Endodermal cell (in vitro differentiated cells): Measurements from ENCODE around the gene XRCC6. TPM values are rescaled to one million over a fixed set of nuclear protein-coding genes. Genes with fewer than 3 reads are reported as not detected.

Experiments used
- DNase-seq: peaks from one replicate; pipeline ENCODE4 v3.0.0-alpha.2; 2017
- H3K27ac ChIP-seq: 2 replicates; pipeline ENCODE4 v1.5.1; 2013; ENCODE audit warnings: mild to moderate bottlenecking, low read depth, low read length, moderate library complexity
- H3K27me3 ChIP-seq: 2 replicates; pipeline ENCODE4 v1.6.1; 2013; ENCODE audit warnings: mild to moderate bottlenecking, low read length, moderate library complexity; ENCODE audit not compliant: insufficient read depth, control insufficient read depth, poor library complexity, severe bottlenecking
- H3K36me3 ChIP-seq: 2 replicates; pipeline ENCODE4 v1.7.0; 2013; ENCODE audit warnings: mild to moderate bottlenecking, low read length, moderate library complexity; ENCODE audit not compliant: control insufficient read depth, insufficient read depth
- H3K4me1 ChIP-seq: one replicate; pipeline ENCODE4 v1.7.0; 2013; ENCODE audit warnings: low read length; ENCODE audit not compliant: control insufficient read depth, insufficient read depth
- H3K4me3 ChIP-seq: 2 replicates; pipeline ENCODE4 v1.5.1; 2013; ENCODE audit warnings: mild to moderate bottlenecking, low read length, moderate library complexity
- H3K9ac ChIP-seq: 2 replicates; pipeline ENCODE4 v1.6.1; 2013; ENCODE audit warnings: mild to moderate bottlenecking, low read length, moderate library complexity; ENCODE audit not compliant: poor library complexity, severe bottlenecking; ENCODE audit errors: extremely low read depth
- H3K9me3 ChIP-seq: 2 replicates; pipeline ENCODE4 v1.6.1; 2013; ENCODE audit warnings: mild to moderate bottlenecking, low read length, moderate library complexity; ENCODE audit not compliant: control insufficient read depth
- H3K27ac Mint-ChIP-seq: 2 replicates; pipeline ENCODE4 v1.8.0; 2020; ENCODE audit warnings: mixed read lengths
- H3K27me3 Mint-ChIP-seq: 2 replicates; pipeline ENCODE4 v1.8.0; 2021; ENCODE audit warnings: mild to moderate bottlenecking, mixed read lengths; ENCODE audit not compliant: insufficient read depth
- H3K36me3 Mint-ChIP-seq: 2 replicates; pipeline ENCODE4 v1.8.0; 2020; ENCODE audit warnings: low read depth, mixed read lengths
- H3K4me1 Mint-ChIP-seq: 2 replicates; pipeline ENCODE4 v1.8.0; 2020; ENCODE audit warnings: mixed read lengths
- H3K4me3 Mint-ChIP-seq: 2 replicates; pipeline ENCODE4 v1.8.0; 2020; ENCODE audit warnings: mild to moderate bottlenecking, moderate library complexity, mixed read lengths
- H3K9me3 Mint-ChIP-seq: 2 replicates; pipeline ENCODE4 v1.8.0; 2020; ENCODE audit warnings: mild to moderate bottlenecking, mixed read lengths
- CTCF ChIP-seq: fragments of 200-600 bp; sonication (generic); conservative IDR thresholded peaks from 2 replicates; pipeline ENCODE4 v1.5.0; 2021; ENCODE audit warnings: antibody characterized with exemption, mild to moderate bottlenecking
- WGBS, 2 experiments: methylation state at CpG; one replicate each; pipeline versions ENCODE4 v1.1.5 to v1.1.7; 2013; ENCODE audit warnings: missing lambda C conversion rate in 2 of 2, mixed read lengths in 1 of 2; ENCODE audit not compliant: insufficient coverage in 1 of 2, insufficient read length in 1 of 2; 5-methylcytosine and 5-hydroxymethylcytosine counted together
- total RNA-seq, 2 donors: library from RNA; stranded (reverse); fragmentation: NEBNext Ultra II Directional in 1 of 2; extraction: Animal tissue kit (Norgen Biotek cat#: 25700) in 1 of 2; gene quantifications; 2 replicates in 1 of 2; 3 replicates in 1 of 2; pipeline ENCODE4 v1.2.1, GENCODE V29; 2021

XRCC6 gene
- total RNA-seq, 2 donors from 2014 or later: 345 to 387 TPM

- Mint-ChIP-seq H3K4me3 (no peak overlapping the region), H3K27ac (no peak overlapping the region)
Measured at GRCh38 chr22:41696703-41697102, 75.6 kb downstream of the XRCC6 start.

GRCh38 chr22:41697126-41697775, 76.2 kb downstream of the XRCC6 start:
- no peaks in the 10 kb centered on the region for H3K36me3 ChIP-seq
- peaks cover 4% of the 10 kb centered on the region for H3K4me1 ChIP-seq
- TF ChIP-seq CTCF: peak; percentile 99
- H3K4me3 ChIP-seq: no peak overlapping the region
- H3K9ac ChIP-seq: no peak overlapping the region
- 33 to 34% methylated on average over 10 to 12 of the region's 12 CpGs for WGBS, 2 experiments
- no peaks in the 10 kb centered on the region for H3K27me3 ChIP-seq
- H3K9me3 ChIP-seq: no peaks in the 10 kb centered on the region
- H3K9me3 Mint-ChIP-seq: peaks cover 6% of the 10 kb centered on the region
- H3K4me3 Mint-ChIP-seq: no peak overlapping the region
- H3K36me3 Mint-ChIP-seq: peaks cover 3% of the 10 kb centered on the region
- H3K27me3 Mint-ChIP-seq: peaks cover 27% of the 10 kb centered on the region
- peak; percentile 99 for DNase-seq
- H3K27ac ChIP-seq: no peak overlapping the region
- peaks cover 4% of the 10 kb centered on the region for H3K4me1 Mint-ChIP-seq
- peak overlapping the region; percentile 84 for H3K27ac Mint-ChIP-seq

More at GRCh38 chr22:41696703-41697102, 75.6 kb downstream of the XRCC6 start:
- DNase-seq: no peak
- no peak overlapping the region for H3K9ac ChIP-seq
- no peaks in the 10 kb centered on the region for H3K36me3 ChIP-seq
- Mint-ChIP-seq H3K27me3 (peaks cover 23% of the 10 kb centered on the region), H3K9me3 (peaks cover 6% of the 10 kb centered on the region), H3K4me1 (peaks cover 4% of the 10 kb centered on the region), H3K36me3 (peaks cover 3% of the 10 kb centered on the region)
- peaks cover 4% of the 10 kb centered on the region for H3K4me1 ChIP-seq
- WGBS, 2 experiments: 89% methylated on average over 10 to 11 of the region's 11 CpGs
- TF ChIP-seq CTCF: no peak
- no peak overlapping the region for H3K27ac ChIP-seq
- no peak overlapping the region for H3K4me3 ChIP-seq
- no peaks in the 10 kb centered on the region for H3K27me3 ChIP-seq
- no peaks in the 10 kb centered on the region for H3K9me3 ChIP-seq

- no peak within 1 kb of the TSS for H3K9ac ChIP-seq
- DNase-seq: peak; percentile 86
- Mint-ChIP-seq H3K36me3 (peaks cover 3% of the 10 kb centered on the region), H3K4me1 (peaks cover 4% of the 10 kb centered on the region), H3K4me3 (no peak within 1 kb of the TSS), H3K27me3 (peaks cover 37% of the 10 kb centered on the region), H3K27ac (no peak within 1 kb of the TSS), H3K9me3 (peaks cover 6% of the 10 kb centered on the region)
- no peak for TF ChIP-seq CTCF
- H3K4me1 ChIP-seq: peaks cover 4% of the 10 kb centered on the region
- no peaks in the 10 kb centered on the region for H3K27me3 ChIP-seq
- H3K36me3 ChIP-seq: no peaks in the 10 kb centered on the region
- H3K27ac ChIP-seq: no peak within 1 kb of the TSS
- H3K9me3 ChIP-seq: no peaks in the 10 kb centered on the region
- WGBS, 2 experiments: 94 to 96% methylated on average over 36 to 69 of the region's 69 CpGs
- no peak within 1 kb of the TSS for H3K4me3 ChIP-seq
Measured at GRCh38 chr22:41699264-41700107, 78.4 kb downstream of the XRCC6 start, which contains the start of gene MEI1. TSS of gene MEI1 (plus strand) at chr22:41699503. CDS start at chr22:41699539, 36 bp downstream.
